Dermis microvascular lymphatic vessel endothelial cell (primary cell): ENCODE measurements around the gene RAB6A. TPM values are rescaled to one million over a fixed set of nuclear protein-coding genes. Genes with fewer than 3 reads are reported as not detected.
"Not testable (repeated sequence)": the region's sequence is repeated elsewhere in the genome, so short reads cannot be mapped to it uniquely, and the experiment has no call there.

ENCODE experiments used
- DNase-seq, 2 donors: peaks; one replicate each; pipeline versions ENCODE4 v3.0.0 to v3.0.0-alpha.2; 2010; ENCODE audit warnings: low read depth in 2 of 2
- total RNA-seq: library from RNA; depleted of rRNA; stranded (reverse); fragments of >200 nt; gene quantifications from 2 replicates; pipeline ENCODE4 v1.2.1, GENCODE V29; 2014

Gene RAB6A
- total RNA-seq, 1 donor from 2014 or later = 80.4 TPM

GRCh38 chr11:73726825-73727224, 34.0 kb downstream of the RAB6A start:
- no peak for DNase-seq

- DNase-seq = no peak
Observed at GRCh38 chr11:73717136-73717535, 43.7 kb downstream of the RAB6A start.

- DNase-seq = peak in 1 of 2 donors; percentile 5
Observed at GRCh38 chr11:73716153-73717056, 44.5 kb downstream of the RAB6A start.

GRCh38 chr11:73715541-73715940, 45.3 kb downstream of the RAB6A start:
- no peak for DNase-seq

- DNase-seq = no peak
Observed at GRCh38 chr11:73710964-73711363, 49.9 kb downstream of the RAB6A start.

GRCh38 chr11:73705053-73705452, 55.8 kb downstream of the RAB6A start:
- no peak for DNase-seq

- no peak for DNase-seq
Observed at GRCh38 chr11:73693899-73694525, 66.9 kb downstream of the RAB6A start.

- no peak for DNase-seq
Observed at GRCh38 chr11:73680687-73681086, 80.2 kb downstream of the RAB6A start.

GRCh38 chr11:73676552-73676951, 84.3 kb downstream of the RAB6A start:
- not testable (repeated sequence) for DNase-seq

GRCh38 chr11:73671701-73672100, 89.2 kb downstream of the RAB6A start:
- no peak for DNase-seq

GRCh38 chr11:73670808-73671207, 90.1 kb downstream of the RAB6A start:
- no peak for DNase-seq

GRCh38 chr11:73667891-73668290, 93.0 kb downstream of the RAB6A start:
- DNase-seq = no peak

- DNase-seq = no peak
Observed at GRCh38 chr11:73664877-73665276, 96.0 kb downstream of the RAB6A start.

- DNase-seq = no peak
Observed at GRCh38 chr11:73663604-73664495, 97.0 kb downstream of the RAB6A start.

- no peak for DNase-seq
Observed at GRCh38 chr11:73662445-73663157, 98.3 kb downstream of the RAB6A start.

- DNase-seq = peak; percentile 31 to 77
Observed at GRCh38 chr11:73661035-73661628, 99.7 kb downstream of the RAB6A start.

GRCh38 chr11:73660497-73661034, 100.3 kb downstream of the RAB6A start:
- no peak for DNase-seq

- DNase-seq = no peak
Observed at GRCh38 chr11:73659961-73660360, 100.9 kb downstream of the RAB6A start.

- DNase-seq = no peak
Observed at GRCh38 chr11:73656985-73657384, 103.9 kb downstream of the RAB6A start.

GRCh38 chr11:73655686-73656085, 105.2 kb downstream of the RAB6A start:
- no peak for DNase-seq
